Endodermal cell (in vitro differentiated cells): ENCODE results near the gene GATA2. TPM values are rescaled to one million over a fixed set of nuclear protein-coding genes. Genes with fewer than 3 reads are reported as not detected.

ENCODE experiments used
- DNase-seq: peaks from one replicate; pipeline ENCODE4 v3.0.0-alpha.2; 2017
- H3K27ac ChIP-seq: 2 replicates; pipeline ENCODE4 v1.5.1; 2013; ENCODE audit warnings: mild to moderate bottlenecking, low read depth, low read length, moderate library complexity
- H3K27me3 ChIP-seq: 2 replicates; pipeline ENCODE4 v1.6.1; 2013; ENCODE audit warnings: mild to moderate bottlenecking, low read length, moderate library complexity; ENCODE audit not compliant: insufficient read depth, control insufficient read depth, poor library complexity, severe bottlenecking
- H3K36me3 ChIP-seq: 2 replicates; pipeline ENCODE4 v1.7.0; 2013; ENCODE audit warnings: mild to moderate bottlenecking, low read length, moderate library complexity; ENCODE audit not compliant: control insufficient read depth, insufficient read depth
- H3K4me1 ChIP-seq: one replicate; pipeline ENCODE4 v1.7.0; 2013; ENCODE audit warnings: low read length; ENCODE audit not compliant: control insufficient read depth, insufficient read depth
- H3K4me3 ChIP-seq: 2 replicates; pipeline ENCODE4 v1.5.1; 2013; ENCODE audit warnings: mild to moderate bottlenecking, low read length, moderate library complexity
- H3K9ac ChIP-seq: 2 replicates; pipeline ENCODE4 v1.6.1; 2013; ENCODE audit warnings: mild to moderate bottlenecking, low read length, moderate library complexity; ENCODE audit not compliant: poor library complexity, severe bottlenecking; ENCODE audit errors: extremely low read depth
- H3K9me3 ChIP-seq: 2 replicates; pipeline ENCODE4 v1.6.1; 2013; ENCODE audit warnings: mild to moderate bottlenecking, low read length, moderate library complexity; ENCODE audit not compliant: control insufficient read depth
- H3K27ac Mint-ChIP-seq: 2 replicates; pipeline ENCODE4 v1.8.0; 2020; ENCODE audit warnings: mixed read lengths
- H3K27me3 Mint-ChIP-seq: 2 replicates; pipeline ENCODE4 v1.8.0; 2021; ENCODE audit warnings: mild to moderate bottlenecking, mixed read lengths; ENCODE audit not compliant: insufficient read depth
- H3K36me3 Mint-ChIP-seq: 2 replicates; pipeline ENCODE4 v1.8.0; 2020; ENCODE audit warnings: low read depth, mixed read lengths
- H3K4me1 Mint-ChIP-seq: 2 replicates; pipeline ENCODE4 v1.8.0; 2020; ENCODE audit warnings: mixed read lengths
- H3K4me3 Mint-ChIP-seq: 2 replicates; pipeline ENCODE4 v1.8.0; 2020; ENCODE audit warnings: mild to moderate bottlenecking, moderate library complexity, mixed read lengths
- H3K9me3 Mint-ChIP-seq: 2 replicates; pipeline ENCODE4 v1.8.0; 2020; ENCODE audit warnings: mild to moderate bottlenecking, mixed read lengths
- WGBS, 2 experiments: methylation state at CpG; one replicate each; pipeline versions ENCODE4 v1.1.5 to v1.1.7; 2013; ENCODE audit warnings: missing lambda C conversion rate in 2 of 2, mixed read lengths in 1 of 2; ENCODE audit not compliant: insufficient coverage in 1 of 2, insufficient read length in 1 of 2; 5-methylcytosine and 5-hydroxymethylcytosine counted together
- total RNA-seq, 2 donors: library from RNA; stranded (reverse); fragmentation: NEBNext Ultra II Directional in 1 of 2; extraction: Animal tissue kit (Norgen Biotek cat#: 25700) in 1 of 2; gene quantifications; 2 replicates in 1 of 2; 3 replicates in 1 of 2; pipeline ENCODE4 v1.2.1, GENCODE V29; 2021
- TF ChIP-seq, protein P1 (sequence below): fragments of 200-600 bp; sonication (generic); conservative IDR thresholded peaks from 2 replicates; pipeline ENCODE4 v1.5.0; 2021; ENCODE audit warnings: antibody characterized with exemption, mild to moderate bottlenecking

The GATA2 gene
- total RNA-seq, 2 donors from 2014 or later: 1.2 to 1.6 TPM

DNA sequence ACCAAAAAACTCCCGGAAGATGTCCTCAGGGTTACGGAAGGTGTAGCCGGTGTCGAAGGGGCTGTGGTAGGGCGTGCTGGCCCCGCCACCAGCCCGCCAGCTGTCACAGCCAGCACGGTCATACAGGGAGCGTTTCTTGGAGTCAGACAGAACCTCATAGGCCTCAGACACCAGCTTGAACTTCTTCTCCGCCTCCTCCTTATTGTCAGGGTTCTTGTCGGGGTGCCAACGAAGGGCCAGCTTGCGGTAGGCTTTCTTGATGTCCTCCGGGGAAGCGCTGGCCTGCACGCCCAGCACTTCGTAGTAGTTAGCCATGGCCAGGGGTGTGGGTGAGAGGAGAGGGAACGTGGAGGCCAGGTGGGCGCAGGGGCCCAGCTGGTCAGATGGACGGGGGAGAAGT lies 30.1 kb downstream of the GATA2 start:
- no peaks in the 10 kb centered on the region for H3K4me1 ChIP-seq
- H3K27me3 ChIP-seq: peaks cover 41% of the 10 kb centered on the region
- peaks cover 11% of the 10 kb centered on the region for H3K4me1 Mint-ChIP-seq
- no peak overlapping the region for H3K9ac ChIP-seq
- H3K9me3 ChIP-seq: no peaks in the 10 kb centered on the region
- TF ChIP-seq, protein P1, sequence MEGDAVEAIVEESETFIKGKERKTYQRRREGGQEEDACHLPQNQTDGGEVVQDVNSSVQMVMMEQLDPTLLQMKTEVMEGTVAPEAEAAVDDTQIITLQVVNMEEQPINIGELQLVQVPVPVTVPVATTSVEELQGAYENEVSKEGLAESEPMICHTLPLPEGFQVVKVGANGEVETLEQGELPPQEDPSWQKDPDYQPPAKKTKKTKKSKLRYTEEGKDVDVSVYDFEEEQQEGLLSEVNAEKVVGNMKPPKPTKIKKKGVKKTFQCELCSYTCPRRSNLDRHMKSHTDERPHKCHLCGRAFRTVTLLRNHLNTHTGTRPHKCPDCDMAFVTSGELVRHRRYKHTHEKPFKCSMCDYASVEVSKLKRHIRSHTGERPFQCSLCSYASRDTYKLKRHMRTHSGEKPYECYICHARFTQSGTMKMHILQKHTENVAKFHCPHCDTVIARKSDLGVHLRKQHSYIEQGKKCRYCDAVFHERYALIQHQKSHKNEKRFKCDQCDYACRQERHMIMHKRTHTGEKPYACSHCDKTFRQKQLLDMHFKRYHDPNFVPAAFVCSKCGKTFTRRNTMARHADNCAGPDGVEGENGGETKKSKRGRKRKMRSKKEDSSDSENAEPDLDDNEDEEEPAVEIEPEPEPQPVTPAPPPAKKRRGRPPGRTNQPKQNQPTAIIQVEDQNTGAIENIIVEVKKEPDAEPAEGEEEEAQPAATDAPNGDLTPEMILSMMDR: no peak
- no peak overlapping the region for H3K4me3 ChIP-seq
- H3K27ac Mint-ChIP-seq: no peak overlapping the region
- no peak overlapping the region for H3K27ac ChIP-seq
- no peaks in the 10 kb centered on the region for H3K9me3 Mint-ChIP-seq
- H3K36me3 ChIP-seq: no peaks in the 10 kb centered on the region
- H3K36me3 Mint-ChIP-seq: no peaks in the 10 kb centered on the region
- peaks cover 86% of the 10 kb centered on the region for H3K27me3 Mint-ChIP-seq
- no peak for DNase-seq
- WGBS, 2 experiments: 95 to 97% methylated on average over 16 to 20 of the region's 20 CpGs
- H3K4me3 Mint-ChIP-seq: no peak overlapping the region

DNA sequence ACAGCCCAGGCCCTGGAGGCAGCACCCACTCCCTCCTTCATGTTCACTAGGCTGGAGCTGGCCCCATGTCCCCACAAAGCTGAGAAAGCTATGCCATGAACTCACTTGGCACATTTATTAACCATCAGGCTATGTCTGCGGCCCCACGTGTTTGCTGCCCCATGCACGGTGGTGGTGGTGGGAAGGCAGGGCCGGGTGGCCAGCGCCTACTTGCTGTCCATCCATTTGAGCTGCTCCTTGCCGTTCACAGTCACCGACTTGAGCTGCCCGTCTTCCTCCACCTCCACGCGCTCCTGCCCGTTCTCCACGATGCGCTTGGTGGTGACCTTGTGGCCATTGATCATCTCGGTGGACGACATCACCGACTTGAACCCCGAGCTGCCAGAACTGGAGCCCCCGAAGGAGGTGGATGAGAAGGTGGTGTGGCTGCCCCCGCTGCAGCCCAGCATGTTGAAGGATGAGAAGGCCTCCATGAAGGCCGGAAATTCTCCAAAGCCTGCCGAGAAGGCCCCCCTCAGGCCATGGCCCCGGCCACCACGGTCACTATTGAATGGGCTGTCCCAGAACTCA lies 30.6 kb downstream of the GATA2 start:
- no peaks in the 10 kb centered on the region for H3K9me3 Mint-ChIP-seq
- Histone ChIP-seq H3K36me3 (no peaks in the 10 kb centered on the region), H3K4me3 (no peak overlapping the region), H3K4me1 (no peaks in the 10 kb centered on the region), H3K27me3 (peaks cover 35% of the 10 kb centered on the region), H3K27ac (no peak overlapping the region), H3K9ac (no peak overlapping the region), H3K9me3 (no peaks in the 10 kb centered on the region)
- no peak for DNase-seq
- no peaks in the 10 kb centered on the region for H3K36me3 Mint-ChIP-seq
- peaks cover 86% of the 10 kb centered on the region for H3K27me3 Mint-ChIP-seq
- no peak overlapping the region for H3K4me3 Mint-ChIP-seq
- no peak overlapping the region for H3K27ac Mint-ChIP-seq
- WGBS, 2 experiments: 96 to 99% methylated on average over 18 to 23 of the region's 23 CpGs
- TF ChIP-seq, protein P1: no peak
- H3K4me1 Mint-ChIP-seq: peaks cover 7% of the 10 kb centered on the region

DNA sequence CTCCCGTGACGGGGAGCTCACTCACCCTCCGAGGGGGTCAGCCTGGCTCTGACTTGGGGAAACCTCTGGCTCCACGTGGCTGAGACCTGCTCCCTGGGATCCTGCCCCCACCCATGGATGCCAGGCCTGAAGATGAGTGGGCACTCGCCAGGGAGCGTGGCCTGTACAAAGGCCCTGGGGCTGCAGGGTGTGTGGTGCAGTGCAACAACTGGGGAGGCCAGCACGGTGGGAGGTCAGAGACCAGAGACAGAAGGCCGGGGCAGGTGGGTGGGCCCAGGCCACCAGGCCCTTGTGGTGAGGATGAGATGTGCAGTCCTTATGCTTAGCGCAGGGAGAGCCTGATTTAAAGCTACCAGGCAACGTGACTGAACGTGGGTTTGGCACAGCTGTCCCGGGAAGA lies 31.3 kb downstream of the GATA2 start:
- H3K4me3 ChIP-seq: no peak overlapping the region
- no peaks in the 10 kb centered on the region for H3K9me3 ChIP-seq
- no peak for DNase-seq
- peaks cover 29% of the 10 kb centered on the region for H3K27me3 ChIP-seq
- H3K4me1 Mint-ChIP-seq: peaks cover 3% of the 10 kb centered on the region
- H3K27ac ChIP-seq: no peak overlapping the region
- H3K36me3 ChIP-seq: no peaks in the 10 kb centered on the region
- peaks cover 80% of the 10 kb centered on the region for H3K27me3 Mint-ChIP-seq
- H3K9ac ChIP-seq: no peak overlapping the region
- WGBS, 2 experiments: 91 to 95% methylated on average over 9 to 12 of the region's 12 CpGs
- no peaks in the 10 kb centered on the region for H3K9me3 Mint-ChIP-seq
- TF ChIP-seq, protein P1: peak; percentile 47
- H3K36me3 Mint-ChIP-seq: no peaks in the 10 kb centered on the region
- no peak overlapping the region for H3K4me3 Mint-ChIP-seq
- peaks cover 1% of the 10 kb centered on the region for H3K4me1 ChIP-seq
- H3K27ac Mint-ChIP-seq: no peak overlapping the region
